Hepatocyte (in vitro differentiated cells): ENCODE results near the gene SPDYE4.

Experiments used
- CTCF ChIP-seq: fragments of 200-600 bp; sonication (generic); IDR thresholded peaks from 2 replicates; pipeline ENCODE4 v1.5.1; 2016; ENCODE audit warnings: antibody characterized with exemption, mild to moderate bottlenecking; ENCODE audit not compliant: poor library complexity
- EZH2 ChIP-seq: fragments of 200-600 bp; sonication (generic); IDR thresholded peaks from 2 replicates; pipeline ENCODE4 v1.6.1; 2016; ENCODE audit warnings: antibody characterized with exemption, mild to moderate bottlenecking, borderline replicate concordance
- EZH2phosphoT487 ChIP-seq: fragments of 200-600 bp; sonication (generic); IDR thresholded peaks from one replicate; pipeline ENCODE4 v1.6.1; 2018; ENCODE audit warnings: antibody characterized with exemption, mild to moderate bottlenecking, low read depth, moderate library complexity; ENCODE audit not compliant: unreplicated experiment, severe bottlenecking

DNA sequence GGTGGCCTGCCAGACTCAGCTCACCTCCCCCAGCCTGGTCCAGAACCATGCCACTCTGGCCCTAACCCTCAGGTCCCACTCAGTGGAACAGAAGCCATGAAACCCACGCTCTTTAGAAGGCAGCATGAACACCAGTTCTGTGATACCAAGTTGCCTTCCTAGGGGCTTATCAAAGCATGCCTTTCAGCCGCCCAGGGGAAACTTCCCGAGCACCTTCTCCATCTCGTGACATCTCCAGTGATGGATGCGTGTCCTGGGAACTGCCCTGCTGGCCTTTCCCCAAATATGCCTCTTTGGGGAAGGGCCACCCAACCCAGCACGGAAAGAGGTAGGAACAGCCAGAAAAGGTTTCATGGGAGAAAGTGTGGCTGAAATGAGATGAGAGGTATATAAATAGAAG, 22.0 kb downstream of the SPDYE4 start:
- TF ChIP-seq EZH2phosphoT487, result no peak
- TF ChIP-seq EZH2, result no peak
- TF ChIP-seq CTCF, result no peak
